ENCODE measurements around the gene VARS2.
A peak's percentile ranks its signal among the peaks of the same experiment; 100 is the strongest.

Gene VARS2

DNA sequence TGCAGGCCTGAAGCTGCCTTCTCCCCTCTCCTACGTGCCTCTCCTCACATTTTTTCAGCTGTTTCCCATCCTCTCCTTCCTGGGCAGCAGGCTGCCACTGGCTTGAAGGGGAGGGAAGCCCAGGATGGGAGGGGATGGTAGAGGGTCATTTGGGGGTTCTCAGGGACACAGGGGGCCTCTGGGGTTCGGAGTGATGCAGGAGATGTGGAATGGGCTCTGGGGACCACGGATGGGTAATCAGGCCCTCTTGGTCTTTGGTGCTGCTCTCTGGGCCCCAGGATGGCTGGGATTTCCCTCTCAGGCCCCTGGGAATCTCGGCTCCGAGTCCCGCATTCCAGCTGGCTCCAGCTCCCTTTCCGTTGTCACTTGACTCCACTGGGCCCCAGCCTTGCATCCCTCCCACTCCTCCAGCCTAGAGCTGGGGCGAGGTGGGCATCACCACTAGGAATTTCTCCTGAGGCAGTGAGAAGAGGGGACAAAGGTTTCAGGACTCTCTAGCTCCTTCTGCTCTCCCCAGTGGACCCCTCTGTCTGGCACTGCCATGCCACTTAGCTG is 31.8 kb upstream of the VARS2 start:
- no peaks in the 10 kb centered on the region for H3K27me3 Mint-ChIP-seq
- no peak for ATAC-seq
- DNase-seq = no peak
- H3K4me3 Mint-ChIP-seq = no peak overlapping the region
- peaks cover 54% of the 10 kb centered on the region for H3K4me1 Mint-ChIP-seq
- H3K9me3 Mint-ChIP-seq = no peaks in the 10 kb centered on the region
- H3K27ac Mint-ChIP-seq = no peak overlapping the region

DNA sequence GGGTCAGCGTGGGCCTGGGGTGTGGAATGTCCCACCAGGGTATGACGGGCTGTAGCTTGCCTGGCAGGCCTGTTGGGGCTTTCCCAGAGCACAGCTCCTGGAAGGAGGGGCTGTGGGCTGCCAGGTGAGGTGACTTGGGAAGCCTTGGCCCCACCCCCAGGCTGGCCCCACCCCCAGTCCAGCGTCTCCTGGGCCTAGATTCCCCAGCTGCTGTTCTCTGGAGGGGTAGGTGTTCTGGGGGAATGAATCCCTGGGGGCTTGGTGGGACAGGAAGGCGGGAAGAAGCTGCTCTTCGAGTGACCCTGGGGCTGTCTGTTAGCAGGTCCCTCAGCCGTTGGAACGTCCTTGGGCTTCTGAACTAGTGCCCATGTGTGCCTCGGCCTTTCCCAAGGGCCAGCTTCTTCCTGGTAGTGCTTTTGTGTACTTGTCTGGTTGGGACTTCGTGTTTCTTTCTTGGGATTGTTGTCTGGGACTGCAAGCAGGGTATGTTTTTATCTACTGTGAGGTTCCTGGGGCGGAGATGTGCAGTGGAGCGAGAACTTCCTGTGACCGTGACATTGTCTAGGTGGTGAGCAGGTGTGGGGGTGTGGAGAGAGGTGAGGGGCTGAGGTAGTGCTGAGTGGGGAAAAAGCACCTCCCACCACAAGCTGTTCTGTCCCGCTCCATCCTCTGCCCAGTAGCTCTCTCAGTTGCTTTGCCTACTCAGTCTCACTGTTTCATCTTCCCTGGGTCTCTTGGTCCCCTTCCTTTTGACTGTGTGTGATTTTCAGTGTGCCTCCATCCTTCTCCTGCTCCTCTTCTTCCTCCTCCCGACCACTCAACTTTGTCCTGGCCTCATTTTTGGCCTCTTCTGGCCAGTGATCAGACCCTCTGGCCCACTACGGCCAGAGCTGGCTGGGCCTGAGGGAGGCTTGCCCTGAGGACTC is 31.0 kb upstream of the VARS2 start:
- Mint-ChIP-seq H3K4me3 (peak overlapping the region; percentile 69 to 73), H3K27ac (peak overlapping the region in 1 of 2 donors; percentile 63), H3K27me3 (no peaks in the 10 kb centered on the region), H3K4me1 (peaks cover 47% of the 10 kb centered on the region), H3K9me3 (no peaks in the 10 kb centered on the region)
- ATAC-seq (no peak), DNase-seq (no peak)

DNA sequence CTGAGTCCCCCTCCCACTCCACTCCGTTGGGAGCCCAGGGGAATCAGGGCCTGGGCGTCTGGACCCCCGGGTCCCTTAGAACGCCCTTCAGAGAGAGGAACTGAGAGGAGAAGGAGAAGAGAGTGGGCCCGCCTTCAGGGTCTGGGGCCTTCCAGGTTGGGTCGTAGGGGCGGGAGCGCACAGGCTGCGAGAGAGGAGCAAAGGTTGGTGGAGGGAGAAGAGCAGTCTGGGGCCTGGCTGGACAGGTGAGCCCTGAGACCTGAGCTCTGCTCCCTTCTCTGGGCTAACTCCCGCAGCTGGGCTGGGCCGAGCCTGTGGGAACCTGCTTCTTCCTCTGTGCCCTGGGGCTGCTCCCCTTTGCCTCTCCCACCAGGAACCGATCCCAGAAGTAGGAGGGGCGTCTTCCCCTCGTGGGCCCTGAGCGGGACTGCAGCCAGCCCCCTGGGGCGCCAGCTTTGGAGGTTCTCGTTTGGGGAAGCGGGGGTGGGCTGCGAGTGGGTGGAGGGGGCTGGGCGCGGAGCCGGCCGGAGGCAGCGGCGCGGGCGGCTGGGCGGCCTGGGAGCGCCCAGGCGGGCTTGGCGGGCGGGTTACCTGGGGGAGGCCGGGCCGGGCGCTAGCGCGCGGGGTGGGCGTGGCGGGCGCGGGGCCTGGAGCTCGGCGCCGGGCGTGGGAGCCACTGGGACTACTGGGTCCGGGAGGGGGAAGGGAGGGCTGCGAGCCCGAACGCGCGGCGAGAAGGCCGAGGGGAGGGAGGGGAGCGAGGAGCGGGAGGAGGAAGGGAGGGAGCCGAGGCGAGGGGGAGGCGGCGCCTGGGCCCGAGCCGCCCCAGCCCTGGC is 30.1 kb upstream of the VARS2 start, which contains the start of gene DDR1:
DDR1 (plus strand) TSS at position 835 of the 836 bp plus-strand sequence. CDS start 4,211 bp downstream, outside the sequence.
- Mint-ChIP-seq H3K9me3 (no peaks in the 10 kb centered on the region), H3K4me3 (peak within 1 kb of the TSS; percentile 79 to 82), H3K4me1 (peaks cover 39% of the 10 kb centered on the region), H3K27ac (peak within 1 kb of the TSS; percentile 63 to 75), H3K27me3 (no peaks in the 10 kb centered on the region)
- DNase-seq = peak; percentile 15 to 37
- peak; percentile 73 for ATAC-seq

DNA sequence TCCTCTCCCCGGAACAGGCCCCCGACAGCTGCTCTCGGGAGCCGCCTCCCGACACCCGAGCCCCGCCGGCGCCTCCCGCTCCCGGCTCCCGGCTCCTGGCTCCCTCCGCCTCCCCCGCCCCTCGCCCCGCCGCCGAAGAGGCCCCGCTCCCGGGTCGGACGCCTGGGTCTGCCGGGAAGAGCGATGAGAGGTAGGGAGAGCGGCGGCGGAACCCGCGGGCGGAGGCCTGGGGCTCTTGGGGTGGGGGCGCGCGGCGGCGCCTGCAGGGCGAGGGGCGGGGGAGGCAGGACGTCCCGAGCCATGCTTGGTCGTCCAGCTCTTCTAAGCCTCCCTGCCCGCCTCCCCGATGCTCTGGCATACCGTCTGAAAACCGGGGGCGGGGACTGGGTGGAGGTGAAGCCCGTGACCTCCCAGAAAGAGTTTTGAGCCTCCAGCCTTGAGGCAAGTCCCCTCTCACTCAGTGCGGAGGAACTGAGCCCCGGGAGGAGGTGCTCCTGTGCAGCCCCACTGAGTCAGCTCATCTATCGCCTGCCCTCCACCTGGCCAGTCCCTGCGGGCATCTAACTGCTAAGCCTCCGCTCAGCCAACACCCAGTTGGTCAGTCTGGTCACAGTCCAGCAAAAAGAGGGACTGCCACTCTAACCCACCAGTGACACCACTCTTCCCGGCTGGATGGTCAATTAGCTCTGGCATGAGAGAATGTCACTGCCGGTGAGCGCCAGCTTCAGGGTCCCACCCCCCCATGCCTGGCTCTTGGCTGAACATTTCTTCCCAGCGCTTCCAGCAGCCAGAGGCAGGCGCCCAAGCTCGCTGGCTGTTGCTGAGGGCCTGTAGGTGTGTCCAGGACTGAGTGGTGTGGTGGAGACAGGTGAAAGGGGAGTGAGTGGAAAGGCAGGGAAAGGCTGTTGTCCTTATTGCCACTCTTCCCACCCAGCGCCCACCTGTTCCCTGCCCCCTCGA is 29.2 kb upstream of the VARS2 start:
- ATAC-seq = peak; percentile 78
- peak overlapping the region; percentile 61 to 75 for H3K27ac Mint-ChIP-seq
- peak; percentile 49 to 59 for DNase-seq
- H3K9me3 Mint-ChIP-seq = no peaks in the 10 kb centered on the region
- peak overlapping the region; percentile 79 to 82 for H3K4me3 Mint-ChIP-seq
- peaks cover 39% of the 10 kb centered on the region for H3K4me1 Mint-ChIP-seq
- no peaks in the 10 kb centered on the region for H3K27me3 Mint-ChIP-seq

DNA sequence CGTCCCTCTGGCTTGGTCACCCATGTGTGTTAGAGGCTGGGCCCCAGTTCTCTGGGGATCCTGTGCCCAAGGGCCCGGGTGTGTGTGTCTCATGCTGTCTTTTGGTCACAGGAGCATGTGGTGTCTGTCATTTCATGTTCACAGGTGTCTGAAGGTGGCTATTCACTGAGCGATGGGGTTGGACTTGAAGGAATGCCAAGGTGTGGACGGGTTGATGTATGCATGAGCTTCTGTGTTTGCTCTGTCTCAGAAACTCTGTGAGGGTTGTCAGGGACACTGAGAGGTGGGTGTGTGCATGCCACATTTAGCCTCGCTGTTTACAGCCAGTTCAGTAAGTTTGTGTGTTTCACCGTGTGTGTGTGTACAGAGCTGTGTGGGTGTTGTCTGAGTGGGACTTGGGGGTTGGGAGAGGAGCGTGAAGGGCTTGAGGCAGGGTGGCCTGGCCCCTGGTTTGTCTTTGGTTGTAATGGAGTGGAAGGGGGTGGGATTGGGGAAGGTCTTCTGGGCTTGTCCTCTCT is 28.5 kb upstream of the VARS2 start:
- ATAC-seq = no peak
- H3K9me3 Mint-ChIP-seq = no peaks in the 10 kb centered on the region
- DNase-seq = no peak
- H3K4me1 Mint-ChIP-seq = peaks cover 39% of the 10 kb centered on the region
- H3K27ac Mint-ChIP-seq = peak overlapping the region; percentile 61
- H3K4me3 Mint-ChIP-seq = peak overlapping the region; percentile 79 to 82
- no peaks in the 10 kb centered on the region for H3K27me3 Mint-ChIP-seq

DNA sequence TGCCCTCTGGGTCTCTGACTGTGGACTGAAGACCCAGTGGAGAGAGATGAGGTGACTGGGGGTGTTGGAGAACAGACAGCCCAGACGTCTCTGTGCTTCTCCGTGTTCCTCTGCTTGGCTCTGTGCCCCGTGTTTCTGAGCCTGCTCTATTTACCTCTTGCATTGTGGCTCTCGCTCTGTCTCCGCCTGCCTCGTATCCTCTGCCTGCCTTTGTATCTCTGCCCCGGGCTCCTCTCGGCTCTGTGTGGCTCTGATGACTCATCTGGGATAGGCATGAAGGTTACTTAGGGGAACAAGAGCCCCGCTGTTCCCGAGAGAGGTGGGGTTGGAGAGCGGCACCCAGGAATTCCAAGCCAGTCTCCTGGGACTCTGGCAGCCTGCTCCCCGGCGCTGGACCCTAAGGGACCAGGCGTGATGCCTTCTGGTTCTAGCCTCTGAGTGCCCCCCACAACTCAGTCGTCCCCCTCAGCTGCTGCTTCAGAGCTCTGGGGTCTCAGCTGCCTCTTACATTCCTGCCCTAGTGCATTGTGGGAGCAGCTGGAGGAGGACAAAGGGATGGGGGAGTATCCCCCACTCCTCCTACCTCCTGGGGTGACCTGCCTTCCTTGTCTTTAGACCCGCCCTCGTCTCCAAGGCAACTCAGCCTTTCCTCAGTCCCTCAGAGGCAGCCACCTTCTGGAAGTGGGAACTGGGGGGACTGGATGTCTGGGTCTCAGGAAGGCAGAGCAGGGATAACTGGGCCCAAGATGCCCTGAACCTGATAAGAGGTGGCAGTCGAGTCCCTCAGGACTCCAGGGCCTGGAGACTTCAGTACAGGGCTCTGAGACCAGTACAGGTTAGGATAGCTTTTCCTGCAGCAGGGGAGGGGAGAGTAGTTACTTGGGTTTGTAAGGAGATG is 27.8 kb upstream of the VARS2 start:
- ATAC-seq = peak; percentile 46
- H3K4me1 Mint-ChIP-seq = peaks cover 39% of the 10 kb centered on the region
- no peaks in the 10 kb centered on the region for H3K9me3 Mint-ChIP-seq
- peak in 1 of 2 donors; percentile 15 for DNase-seq
- H3K27ac Mint-ChIP-seq = peak overlapping the region in 1 of 2 donors; percentile 61
- H3K27me3 Mint-ChIP-seq = no peaks in the 10 kb centered on the region
- H3K4me3 Mint-ChIP-seq = peak overlapping the region; percentile 79 to 82

DNA sequence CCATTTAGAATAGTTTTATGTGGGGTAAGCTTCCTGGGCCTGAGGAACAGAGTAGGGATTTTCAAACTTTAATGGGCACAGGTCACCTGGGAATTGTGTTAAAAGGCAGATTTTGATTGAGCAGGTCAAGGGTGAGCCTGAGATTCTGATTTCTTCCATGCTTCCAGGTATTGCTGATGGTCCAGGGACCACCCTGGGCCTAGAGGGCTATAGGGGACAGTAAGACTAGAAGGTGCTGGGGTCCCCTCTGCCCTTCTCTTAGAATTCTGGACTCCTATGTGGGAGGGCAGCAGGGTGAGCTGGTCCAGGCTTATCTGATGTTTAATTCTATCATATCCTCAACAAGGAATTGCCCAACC is 27.2 kb upstream of the VARS2 start:
- H3K27me3 Mint-ChIP-seq = no peaks in the 10 kb centered on the region
- ATAC-seq = no peak
- no peaks in the 10 kb centered on the region for H3K9me3 Mint-ChIP-seq
- no peak for DNase-seq
- peak overlapping the region in 1 of 2 donors; percentile 10 for H3K27ac Mint-ChIP-seq
- no peak overlapping the region for H3K4me3 Mint-ChIP-seq
- peaks cover 39% of the 10 kb centered on the region for H3K4me1 Mint-ChIP-seq

DNA sequence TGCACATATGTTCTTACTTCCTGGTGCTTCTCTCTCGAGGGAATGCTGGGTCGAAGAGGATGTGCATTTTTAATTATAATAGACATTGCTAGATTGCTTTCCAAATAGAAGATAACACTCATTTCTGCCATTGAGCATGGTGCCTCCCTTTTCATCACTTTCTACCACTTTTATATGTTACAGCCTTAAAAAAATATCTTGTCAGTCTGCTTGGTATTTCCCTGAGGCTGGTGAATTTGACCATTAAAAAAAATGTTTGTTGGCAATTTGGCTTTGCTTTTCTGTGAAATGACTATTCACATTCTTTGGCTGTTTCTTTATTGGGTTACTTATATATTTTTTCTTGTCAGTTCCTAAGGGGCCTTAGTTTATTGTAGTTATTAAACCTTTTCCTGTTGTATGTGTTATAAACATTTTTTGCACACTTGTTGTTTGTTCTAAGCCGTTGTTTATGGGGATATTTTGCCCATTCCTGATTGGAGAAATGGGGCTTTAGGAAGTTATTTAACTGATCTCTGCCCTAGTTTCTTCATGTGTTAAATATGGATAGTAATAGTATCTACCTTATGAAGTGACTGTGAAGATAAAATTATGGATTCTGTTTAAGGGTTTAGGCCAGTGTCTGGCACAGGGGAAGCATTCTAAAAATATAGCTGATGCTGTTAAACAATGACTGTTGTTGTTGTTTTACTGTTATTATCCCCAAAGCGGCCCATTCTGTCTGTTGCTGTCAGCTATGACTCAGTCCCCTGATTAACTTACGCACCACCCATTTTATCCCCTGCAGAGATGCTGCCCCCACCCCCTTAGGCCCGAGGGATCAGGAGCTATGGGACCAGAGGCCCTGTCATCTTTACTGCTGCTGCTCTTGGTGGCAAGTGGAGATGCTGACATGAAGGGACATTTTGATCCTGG is 25.9 kb upstream of the VARS2 start:
- ATAC-seq (no peak), DNase-seq (no peak)
- Mint-ChIP-seq H3K27me3 (no peaks in the 10 kb centered on the region), H3K27ac (no peak overlapping the region), H3K4me1 (peaks cover 30% of the 10 kb centered on the region), H3K4me3 (no peak overlapping the region), H3K9me3 (no peaks in the 10 kb centered on the region)

DNA sequence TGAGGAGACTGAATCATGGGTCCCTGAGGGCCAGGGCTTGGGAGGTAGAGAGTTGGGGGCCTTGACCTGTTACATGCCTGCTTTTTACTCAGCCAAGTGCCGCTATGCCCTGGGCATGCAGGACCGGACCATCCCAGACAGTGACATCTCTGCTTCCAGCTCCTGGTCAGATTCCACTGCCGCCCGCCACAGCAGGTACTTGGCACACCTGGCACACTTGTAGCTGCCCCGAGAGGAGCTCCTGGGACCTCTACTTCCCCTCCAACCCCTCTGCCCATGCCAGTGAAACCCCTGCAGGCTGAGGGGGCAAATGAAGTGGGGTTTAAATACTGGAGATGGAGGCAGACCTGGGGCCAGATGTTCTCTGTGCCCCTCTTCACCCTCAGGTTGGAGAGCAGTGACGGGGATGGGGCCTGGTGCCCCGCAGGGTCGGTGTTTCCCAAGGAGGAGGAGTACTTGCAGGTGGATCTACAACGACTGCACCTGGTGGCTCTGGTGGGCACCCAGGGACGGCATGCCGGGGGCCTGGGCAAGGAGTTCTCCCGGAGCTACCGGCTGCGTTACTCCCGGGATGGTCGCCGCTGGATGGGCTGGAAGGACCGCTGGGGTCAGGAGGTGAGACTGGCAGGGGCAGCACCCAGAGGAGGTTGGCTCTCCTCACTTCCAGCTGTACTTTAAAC is 25.1 kb upstream of the VARS2 start:
- H3K4me1 Mint-ChIP-seq = peaks cover 22% of the 10 kb centered on the region
- no peak for DNase-seq
- no peaks in the 10 kb centered on the region for H3K27me3 Mint-ChIP-seq
- ATAC-seq = no peak
- no peaks in the 10 kb centered on the region for H3K9me3 Mint-ChIP-seq
- no peak overlapping the region for H3K4me3 Mint-ChIP-seq
- no peak overlapping the region for H3K27ac Mint-ChIP-seq

DNA sequence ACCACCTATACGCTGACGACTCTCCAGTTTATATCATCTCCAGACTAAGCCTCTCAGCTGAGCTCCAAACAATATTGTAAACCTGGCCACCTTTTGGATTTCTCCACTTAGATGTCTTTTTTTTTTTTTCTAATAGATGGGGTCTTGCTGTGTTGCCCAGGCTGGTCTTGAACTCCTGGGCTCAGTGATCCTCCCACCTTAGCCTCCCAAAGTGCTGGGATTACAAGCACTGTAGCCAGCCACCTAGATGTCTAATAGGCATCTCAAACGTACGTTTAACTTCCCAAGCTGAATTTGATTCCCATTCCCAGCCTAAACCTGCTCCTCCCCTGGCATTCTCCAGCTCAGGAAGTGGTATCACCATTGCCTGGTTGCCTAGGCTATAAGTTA is 24.5 kb upstream of the VARS2 start:
- H3K4me3 Mint-ChIP-seq = no peak overlapping the region
- no peaks in the 10 kb centered on the region for H3K9me3 Mint-ChIP-seq
- ATAC-seq (no peak), DNase-seq (no peak)
- H3K4me1 Mint-ChIP-seq = peaks cover 22% of the 10 kb centered on the region
- H3K27me3 Mint-ChIP-seq = no peaks in the 10 kb centered on the region
- no peak overlapping the region for H3K27ac Mint-ChIP-seq

DNA sequence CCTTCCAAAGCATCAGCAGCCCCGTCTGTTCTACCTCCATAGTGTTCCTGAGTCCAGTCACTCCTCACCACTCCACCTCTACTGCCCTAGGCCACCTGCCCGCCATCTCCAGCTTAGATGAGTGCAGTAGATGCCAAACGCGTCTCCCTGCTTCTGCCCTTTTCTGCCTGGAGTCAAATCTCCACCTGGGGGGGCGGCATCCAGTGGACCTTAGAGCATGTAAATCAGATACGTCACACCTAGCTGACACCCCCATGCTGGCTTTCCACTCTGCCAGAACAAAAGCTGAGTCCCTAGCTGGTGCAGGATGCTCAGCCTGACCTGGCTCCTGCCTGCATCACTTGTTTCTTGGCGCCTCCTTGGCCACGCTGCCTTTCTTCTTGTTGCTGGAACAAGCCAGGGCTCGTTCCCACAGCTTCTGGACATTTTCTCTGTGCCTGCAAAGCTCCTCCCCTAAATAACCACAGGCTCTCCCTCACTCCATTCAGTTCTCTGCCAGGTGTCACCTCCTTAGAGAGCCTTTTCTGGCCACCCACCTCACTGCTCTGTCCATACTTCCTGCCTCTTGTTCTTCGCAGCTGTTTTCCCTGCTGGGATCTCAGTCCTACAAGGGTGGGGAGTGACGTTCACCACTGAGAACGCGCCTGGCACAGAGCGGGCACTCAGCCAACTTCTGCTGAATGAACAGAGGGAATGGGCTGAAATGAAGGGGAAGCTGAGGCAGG is 24.0 kb upstream of the VARS2 start:
- ATAC-seq (no peak), DNase-seq (no peak)
- Mint-ChIP-seq H3K4me3 (no peak overlapping the region), H3K27me3 (no peaks in the 10 kb centered on the region), H3K4me1 (peaks cover 18% of the 10 kb centered on the region), H3K27ac (no peak overlapping the region), H3K9me3 (no peaks in the 10 kb centered on the region)

All from stimulated activated naive CD8-positive, alpha-beta T cell treated with anti-CD3 and anti-CD28 coated beads, Interleukin-15, amount 100 ng/mL, for 72 hours (primary cell).